Measurements from ENCODE around the gene RPGRIP1.

- TF ChIP-seq CTCF (IDR thresholded peaks at IDR 0.05) = no peak
- no peak for TF ChIP-seq ZFX (IDR thresholded peaks at IDR 0.05; ENCODE audit: borderline replicate concordance)
These were observed 39.5 kb upstream of the RPGRIP1 start for GRCh38 chr14:21240417-21240816.
